ENCODE results near the gene ALG8.

DNA sequence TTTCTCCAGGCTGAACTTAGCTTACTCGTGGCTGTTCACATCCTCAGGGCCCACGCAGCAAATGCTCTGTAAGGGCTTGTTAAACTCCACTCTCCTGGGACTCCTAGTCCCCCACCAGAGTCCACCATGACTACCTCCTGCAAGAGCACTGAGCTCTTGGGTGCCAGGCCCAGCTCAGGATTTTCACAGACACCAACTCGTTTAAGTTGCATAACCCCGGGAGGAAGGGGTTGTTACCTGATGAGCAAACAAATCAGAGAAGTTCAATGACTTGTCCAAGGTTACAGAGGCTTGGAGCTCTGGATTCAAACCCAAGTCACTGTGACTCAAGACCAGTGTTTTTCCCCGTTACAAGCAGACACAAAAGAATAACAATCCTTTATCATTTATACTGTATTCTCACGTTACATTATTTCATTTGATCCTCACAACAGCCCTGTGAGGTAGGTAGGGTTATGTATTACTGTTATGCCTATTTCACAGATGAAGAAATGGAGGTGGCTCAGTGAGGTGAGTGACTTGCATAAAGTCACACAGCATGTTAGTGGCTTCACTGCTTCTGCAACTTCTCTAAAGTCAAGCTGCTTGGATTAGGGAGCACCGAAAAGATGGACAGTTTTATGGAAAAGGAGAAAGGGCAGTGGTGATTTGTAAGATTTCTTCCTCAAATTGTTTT lies 31.6 kb upstream of the ALG8 start:
- no peak for TF ChIP-seq ZNF274 (IDR thresholded peaks at IDR 0.05; ENCODE audit: low read depth, low read length)
- no peak for TF ChIP-seq YY1 (IDR thresholded peaks at IDR 0.05; ENCODE audit: insufficient read depth, insufficient read length)
- TF ChIP-seq SUZ12 (IDR thresholded peaks at IDR 0.05; ENCODE audit: extremely low read depth, insufficient read depth, insufficient read length), result no peak
